WTC11 (cell line): Measurements from ENCODE around the gene TAAR8. TPM values are rescaled to one million over a fixed set of nuclear protein-coding genes. Genes with fewer than 3 reads are reported as not detected.
A peak's percentile ranks its signal among the peaks of the same experiment; 100 is the strongest.

Experiments used
- ARID4B ChIP-seq: sonication (generic); formaldehyde crosslinking; IDR thresholded peaks from 2 replicates; pipeline ENCODE4 v1.8.0; 2023; ENCODE audit warnings: missing genetic modification reagents, mild to moderate bottlenecking, borderline replicate concordance
- ATF1 ChIP-seq: sonication (generic); formaldehyde crosslinking; IDR thresholded peaks from 2 replicates; pipeline ENCODE4 v1.8.1; 2023; ENCODE audit warnings: mild to moderate bottlenecking, moderate library complexity, missing genetic modification reagents
- ATF2 ChIP-seq: sonication (generic); formaldehyde crosslinking; IDR thresholded peaks from 2 replicates; pipeline ENCODE4 v1.8.1; 2022; ENCODE audit warnings: low read depth, missing genetic modification reagents, borderline replicate concordance
- ELF4 ChIP-seq: sonication (generic); formaldehyde crosslinking; IDR thresholded peaks from 2 replicates; pipeline ENCODE4 v1.8.1; 2022; ENCODE audit warnings: low read depth, mild to moderate bottlenecking, moderate library complexity, missing genetic modification reagents
- ETV6 ChIP-seq: sonication (generic); formaldehyde crosslinking; IDR thresholded peaks from 2 replicates; pipeline ENCODE4 v1.8.1; 2022; ENCODE audit warnings: mild to moderate bottlenecking, missing genetic modification reagents
- GABPB1 ChIP-seq: sonication (generic); formaldehyde crosslinking; IDR thresholded peaks from 2 replicates; pipeline ENCODE4 v1.8.1; 2023; ENCODE audit warnings: mild to moderate bottlenecking, missing genetic modification reagents
- NFATC4 ChIP-seq: fragments of 250-450 bp; sonication (Bioruptor Pico); IDR thresholded peaks from 2 replicates; pipeline ENCODE4 v1.9.0; 2021; ENCODE audit warnings: mild to moderate bottlenecking
- PRDM15 ChIP-seq: sonication (generic); formaldehyde crosslinking; IDR thresholded peaks from 2 replicates; pipeline ENCODE4 v1.8.0; 2022; ENCODE audit warnings: missing genetic modification reagents
- SMAD4 ChIP-seq: sonication (generic); formaldehyde crosslinking; IDR thresholded peaks from 2 replicates; pipeline ENCODE4 v1.8.0; 2022; ENCODE audit warnings: mild to moderate bottlenecking, missing genetic modification reagents
- SP1 ChIP-seq: sonication (generic); formaldehyde crosslinking; conservative IDR thresholded peaks from 2 replicates; pipeline ENCODE4 v1.8.1; 2022; ENCODE audit warnings: missing genetic modification reagents
- ZBTB21 ChIP-seq: sonication (generic); formaldehyde crosslinking; IDR thresholded peaks from 2 replicates; pipeline ENCODE4 v1.8.1; 2023; ENCODE audit warnings: mild to moderate bottlenecking, missing genetic modification reagents, borderline replicate concordance
- ZNF219 ChIP-seq: sonication (generic); formaldehyde crosslinking; IDR thresholded peaks from 2 replicates; pipeline ENCODE4 v1.8.0; 2023; ENCODE audit warnings: missing genetic modification reagents, mild to moderate bottlenecking, borderline replicate concordance
- ZNF317 ChIP-seq: sonication (generic); formaldehyde crosslinking; IDR thresholded peaks from 2 replicates; pipeline ENCODE4 v1.8.1; 2023; ENCODE audit warnings: low read depth, mild to moderate bottlenecking, moderate library complexity, missing genetic modification reagents, borderline replicate concordance
- ZNF396 ChIP-seq: fragments of 250-450 bp; sonication (Bioruptor Pico); IDR thresholded peaks from 2 replicates; pipeline ENCODE4 v1.8.0; 2021; ENCODE audit warnings: mild to moderate bottlenecking, moderate library complexity, borderline replicate concordance
- ZNF425 ChIP-seq: fragments of 250-450 bp; sonication (Bioruptor Pico); conservative IDR thresholded peaks from 2 replicates; pipeline ENCODE4 v1.9.0; 2021; ENCODE audit warnings: mild to moderate bottlenecking
- ZNF512 ChIP-seq: sonication (generic); formaldehyde crosslinking; IDR thresholded peaks from 2 replicates; pipeline ENCODE4 v1.8.1; 2022; ENCODE audit warnings: missing genetic modification reagents, borderline replicate concordance
- ZNF532 ChIP-seq: fragments of 250-450 bp; sonication (Bioruptor Pico); IDR thresholded peaks from 2 replicates; pipeline ENCODE4 v1.9.0; 2021; ENCODE audit warnings: mild to moderate bottlenecking, borderline replicate concordance
- total RNA-seq: library from RNA; stranded (reverse); gene quantifications from 3 replicates; pipeline ENCODE4 v1.2.3, GENCODE V29; 2021

TAAR8 gene
- total RNA-seq, 1 experiment from 2014 or later = not detected

GRCh38 chr6:132512638-132513632 is 39.5 kb upstream of the TAAR8 start, which contains the start of gene STX7 (continued):
- TF ChIP-seq ZNF532 (CRISPR knock-in tag) (no peak), ATF2 (CRISPR knock-in tag) (no peak), ELF4 (CRISPR knock-in tag) (no peak), ZNF219 (0 out of 2 replicates have a peak, but pooled peaks have one; percentile 86), ZNF317 (CRISPR knock-in tag) (no peak), SP1 (CRISPR knock-in tag) (peak; percentile 52), NFATC4 (CRISPR knock-in tag) (no peak), ZNF396 (CRISPR knock-in tag) (no peak), GABPB1 (peak; percentile 57; the same call in 1 of the 2 replicates), ARID4B (CRISPR knock-in tag) (no peak), ZNF425 (CRISPR knock-in tag) (no peak), ATF1 (no peak), ZBTB21 (CRISPR knock-in tag) (0 out of 2 replicates have a peak, but pooled peaks have one; percentile 18), ZNF512 (CRISPR knock-in tag) (no peak), ETV6 (CRISPR knock-in tag) (no peak; the same call in 1 of the 2 replicates), PRDM15 (CRISPR knock-in tag) (no peak), SMAD4 (CRISPR knock-in tag) (no peak)
